SK-N-MC (cell line): ENCODE data around the gene OR2J2.
"Not testable (repeated sequence)": the region's sequence is repeated elsewhere in the genome, so short reads cannot be mapped to it uniquely, and the experiment has no call there.

Experiments used
- DNase-seq: peaks from one replicate; pipeline ENCODE4 v3.0.0-alpha.2; 2011; ENCODE audit warnings: low read depth, low spot score
- H3K27ac ChIP-seq: fragments of 200-600 bp; sonication (generic); 2 replicates; pipeline ENCODE4 v1.5.1; 2016; ENCODE audit warnings: mixed run types
- H3K36me3 ChIP-seq: fragments of 200-600 bp; sonication (generic); 2 replicates; pipeline ENCODE4 v1.6.1; 2017; ENCODE audit warnings: antibody characterized with exemption, low read length, mixed read lengths; ENCODE audit not compliant: insufficient read depth
- H3K4me3 ChIP-seq: fragments of 200-600 bp; sonication (generic); 2 replicates; pipeline ENCODE4 v1.5.1; 2016
- H3K9ac ChIP-seq: fragments of 200-600 bp; sonication (generic); 2 replicates; pipeline ENCODE4 v1.8.0; 2017; ENCODE audit warnings: mixed run types, mixed read lengths; ENCODE audit not compliant: insufficient read length
- H3K9me3 ChIP-seq: fragments of 200-600 bp; sonication (generic); 2 replicates; pipeline ENCODE4 v1.6.1; 2017; ENCODE audit warnings: low read depth, mild to moderate bottlenecking, antibody characterized with exemption, low read length, moderate library complexity, mixed read lengths
- EZH2 ChIP-seq: fragments of 200-600 bp; sonication (generic); IDR thresholded peaks from one replicate; pipeline ENCODE4 v1.6.1; 2017; ENCODE audit warnings: antibody characterized with exemption
- FOXP2 ChIP-seq: optimal IDR thresholded peaks from 2 replicates; pipeline ENCODE3; 2011; ENCODE audit warnings: mild to moderate bottlenecking, moderate library complexity; ENCODE audit not compliant: insufficient read depth; ENCODE audit errors: extremely low read length, control extremely low read depth
- POLR2AphosphoS5 ChIP-seq: IDR thresholded peaks from 2 replicates; pipeline ENCODE4 v1.6.1; 2012; ENCODE audit warnings: mild to moderate bottlenecking, low read depth, low read length, borderline replicate concordance

The OR2J2 gene

DNA sequence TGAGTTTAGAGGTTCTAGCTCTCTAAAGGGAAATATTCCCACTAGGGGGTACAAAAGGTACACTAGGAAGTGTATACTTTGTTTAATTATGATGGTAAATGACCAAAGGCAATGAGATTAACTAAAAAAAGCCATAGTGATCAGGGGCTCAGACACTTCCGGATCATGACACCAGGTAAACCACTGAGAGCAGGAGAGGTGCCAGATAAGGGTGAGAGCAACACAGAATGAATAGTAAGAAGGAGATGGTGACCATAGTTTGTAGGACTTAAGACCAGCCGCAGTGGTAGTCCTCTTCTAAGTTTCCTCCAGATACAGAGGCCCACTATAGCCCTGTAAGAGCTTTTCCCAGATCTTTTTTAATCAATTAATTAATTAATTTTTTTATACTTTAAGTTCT is 40.8 kb downstream of the OR2J2 start:
- Histone ChIP-seq H3K4me3 (no peak overlapping the region), H3K27ac (no peak overlapping the region), H3K36me3 (no peaks in the 10 kb centered on the region), H3K9me3 (no peaks in the 10 kb centered on the region), H3K9ac (no peak overlapping the region)
- TF ChIP-seq POLR2AphosphoS5 = no peak
- TF ChIP-seq EZH2 = no peak
- no peak for TF ChIP-seq FOXP2
- DNase-seq = no peak

DNA sequence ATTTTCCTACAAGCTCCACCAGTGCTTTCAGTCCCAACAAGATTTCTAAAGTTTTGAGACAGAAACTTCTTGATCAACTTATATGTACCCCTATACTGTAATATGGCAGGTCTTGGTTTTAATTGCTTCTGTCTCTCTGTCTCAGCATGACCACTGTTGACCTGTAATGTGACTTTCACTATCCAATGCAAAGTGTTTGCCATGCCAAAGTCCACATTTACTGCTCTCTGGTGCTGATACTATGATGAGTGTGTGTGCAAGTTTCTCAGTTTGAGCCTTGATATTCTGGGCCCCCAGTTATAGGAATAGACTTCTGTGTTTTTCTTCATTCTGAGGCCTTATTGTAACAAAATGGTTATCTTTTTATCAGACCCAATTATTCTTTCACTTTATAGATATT is 45.8 kb downstream of the OR2J2 start:
- Histone ChIP-seq H3K4me3 (no peak overlapping the region), H3K9ac (no peak overlapping the region), H3K9me3 (no peaks in the 10 kb centered on the region), H3K27ac (no peak overlapping the region), H3K36me3 (no peaks in the 10 kb centered on the region)
- no peak for DNase-seq
- no peak for TF ChIP-seq EZH2
- no peak for TF ChIP-seq POLR2AphosphoS5
- no peak for TF ChIP-seq FOXP2

GRCh38 chr6:29217242-29217641 is 46.5 kb downstream of the OR2J2 start:
- not testable (repeated sequence) for H3K36me3 ChIP-seq, H3K27ac ChIP-seq, H3K9me3 ChIP-seq, DNase-seq, H3K9ac ChIP-seq, H3K4me3 ChIP-seq

DNA sequence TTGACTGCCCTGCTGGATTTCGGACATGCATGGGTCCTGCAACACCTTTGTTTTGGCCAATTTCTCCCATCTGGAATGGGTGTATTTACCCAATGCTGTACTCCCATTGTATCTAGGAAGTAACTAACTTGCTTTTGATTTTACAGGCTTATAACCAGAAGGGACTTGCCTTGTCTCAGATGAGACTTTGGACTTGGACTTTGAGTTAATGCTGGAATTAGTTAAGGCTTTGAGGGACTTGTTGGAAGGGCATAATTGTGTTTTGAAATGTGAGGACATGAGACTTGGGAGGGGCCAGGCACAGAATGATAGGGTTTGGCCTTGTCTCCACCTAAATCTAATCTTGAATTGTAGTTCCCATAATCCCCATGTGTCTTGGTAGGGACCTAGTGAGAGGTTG is 47.3 kb downstream of the OR2J2 start:
- not testable (repeated sequence) for H3K27ac ChIP-seq, H3K4me3 ChIP-seq, DNase-seq, H3K9ac ChIP-seq, H3K36me3 ChIP-seq, H3K9me3 ChIP-seq
